Natural killer cell (primary cell): Measurements from ENCODE around the gene OR1S1. TPM values are rescaled to one million over a fixed set of nuclear protein-coding genes. Genes with fewer than 3 reads are reported as not detected.

Experiments used
- ATAC-seq, 3 donors: fragments of 150-1000 bp in 2 of 3; fragments of 200-7000 bp in 1 of 3; cut with Tn5 transposase; 1 replicate in 1 of 3; 2 replicates in 2 of 3; pipeline ENCODE4 v1.10.0; 2021; ENCODE audit warnings: mild to moderate bottlenecking in 2 of 3, moderate library complexity in 2 of 3
- DNase-seq, 2 donors: peaks; one replicate each; pipeline versions ENCODE4 v3.0.0 to v3.0.0-alpha.2; 2013 to 2021; ENCODE audit warnings: mixed read lengths in 1 of 2
- H3K27ac ChIP-seq: one replicate; pipeline ENCODE4 v1.5.1; 2013; ENCODE audit warnings: mild to moderate bottlenecking, low read length
- H3K27me3 ChIP-seq: one replicate; pipeline ENCODE4 v1.6.1; 2013; ENCODE audit warnings: low read length; ENCODE audit not compliant: control insufficient read depth, insufficient read depth
- H3K36me3 ChIP-seq: one replicate; pipeline ENCODE4 v1.6.1; 2013; ENCODE audit warnings: low read length; ENCODE audit not compliant: control insufficient read depth, insufficient read depth
- H3K4me1 ChIP-seq: one replicate; pipeline ENCODE4 v1.6.1; 2013; ENCODE audit warnings: low read length; ENCODE audit not compliant: control insufficient read depth, insufficient read depth
- H3K4me3 ChIP-seq: one replicate; pipeline ENCODE4 v1.5.1; 2013; ENCODE audit warnings: low read length
- H3K9me3 ChIP-seq: one replicate; pipeline ENCODE4 v1.6.1; 2013; ENCODE audit warnings: low read length; ENCODE audit not compliant: control insufficient read depth, insufficient read depth
- H3K27ac Mint-ChIP-seq, 2 donors: one replicate each; pipeline ENCODE4 v1.8.0; 2022; ENCODE audit warnings: mild to moderate bottlenecking in 2 of 2, mixed read lengths in 2 of 2, moderate library complexity in 1 of 2
- H3K27me3 Mint-ChIP-seq, 2 donors: one replicate each; pipeline ENCODE4 v1.8.0; 2022; ENCODE audit warnings: low read depth in 2 of 2, mixed read lengths in 2 of 2
- H3K36me3 Mint-ChIP-seq: one replicate; pipeline ENCODE4 v1.8.0; 2022; ENCODE audit warnings: mixed read lengths
- H3K4me1 Mint-ChIP-seq, 2 donors: one replicate each; pipeline ENCODE4 v1.8.0; 2022; ENCODE audit warnings: mixed read lengths in 2 of 2
- H3K4me3 Mint-ChIP-seq: one replicate; pipeline ENCODE4 v1.8.0; 2022; ENCODE audit warnings: mild to moderate bottlenecking, moderate library complexity, mixed read lengths
- H3K9me3 Mint-ChIP-seq, 2 donors: one replicate each; pipeline ENCODE4 v1.8.0; 2022; ENCODE audit warnings: mixed read lengths in 2 of 2
- CTCF ChIP-seq: fragments of 200-600 bp; IDR thresholded peaks from one replicate; pipeline ENCODE4 v1.8.0; 2022; ENCODE audit warnings: antibody characterized with exemption
- WGBS: methylation state at CpG from one replicate; pipeline ENCODE4 v1.1.7; 2013; ENCODE audit warnings: missing lambda C conversion rate; ENCODE audit not compliant: insufficient coverage; 5-methylcytosine and 5-hydroxymethylcytosine counted together
- intact Hi-C: fragments of 100-400 bp; cut with micrococcal nuclease; formaldehyde crosslinking; loops from one replicate; pipeline ENCODE4 v1.14.2; 2022
- total RNA-seq, 4 donors: library from RNA; stranded (reverse); fragments of 120-200 nt in 1 of 4; gene quantifications; one replicate each; pipeline versions ENCODE4 v1.2.3 to v1.2.4, GENCODE V29; 2013 to 2022

Gene OR1S1
- total RNA-seq, 3 donors from 2014 or later (not counting 1 experiment from before 2014, with no cell fraction given), result not detected

GRCh38 chr11:58227956-58228615 is 15.6 kb downstream of the OR1S1 start:
- Histone ChIP-seq H3K4me1 (no peaks in the 10 kb centered on the region), H3K9me3 (no peaks in the 10 kb centered on the region), H3K4me3 (no peak overlapping the region), H3K27ac (no peak overlapping the region), H3K27me3 (no peaks in the 10 kb centered on the region), H3K36me3 (no peaks in the 10 kb centered on the region)
- Mint-ChIP-seq H3K27ac (no peak overlapping the region), H3K4me3 (no peak overlapping the region), H3K4me1 (no peaks in the 10 kb centered on the region), H3K27me3 (peaks cover 0 to 3% of the 10 kb centered on the region in 2 donors), H3K36me3 (no peaks in the 10 kb centered on the region), H3K9me3 (peaks cover 0 to 5% of the 10 kb centered on the region in 2 donors)
- DNase-seq, result no peak
- WGBS, result 91% methylated on average over 32 of the region's 32 CpGs
- ATAC-seq, result no peak
- TF ChIP-seq CTCF, result no peak
- intact Hi-C loops, result no loop called here

- Mint-ChIP-seq H3K27me3 (peaks cover 0 to 2% of the 10 kb centered on the region in 2 donors), H3K36me3 (no peaks in the 10 kb centered on the region), H3K9me3 (peaks cover 6% of the 10 kb centered on the region in 2 donors), H3K4me1 (no peaks in the 10 kb centered on the region), H3K4me3 (no peak overlapping the region), H3K27ac (no peak overlapping the region)
- Histone ChIP-seq H3K4me1 (no peaks in the 10 kb centered on the region), H3K4me3 (no peak overlapping the region), H3K36me3 (no peaks in the 10 kb centered on the region), H3K27ac (no peak overlapping the region), H3K9me3 (no peaks in the 10 kb centered on the region), H3K27me3 (no peaks in the 10 kb centered on the region)
- no peak for TF ChIP-seq CTCF
- no peak for DNase-seq
- ATAC-seq, result no peak
- no CpG with 5 or more reads among the region's 2 CpGs for WGBS
- intact Hi-C loops, result no loop called here
Observed at GRCh38 chr11:58243954-58244353, 31.4 kb downstream of the OR1S1 start.

- Histone ChIP-seq H3K4me1 (no peaks in the 10 kb centered on the region), H3K4me3 (no peak overlapping the region), H3K27ac (no peak overlapping the region), H3K9me3 (peaks cover 6% of the 10 kb centered on the region), H3K36me3 (no peaks in the 10 kb centered on the region), H3K27me3 (no peaks in the 10 kb centered on the region)
- peaks cover 3 to 8% of the 10 kb centered on the region in 2 donors for H3K9me3 Mint-ChIP-seq
- H3K27me3 Mint-ChIP-seq, result no peaks in the 10 kb centered on the region
- ATAC-seq, result no peak
- WGBS, result no CpG with 5 or more reads among the region's 1 CpG
- intact Hi-C loops, result no loop called here
- H3K4me3 Mint-ChIP-seq, result no peak overlapping the region
- DNase-seq, result no peak
- no peaks in the 10 kb centered on the region for H3K36me3 Mint-ChIP-seq
- H3K4me1 Mint-ChIP-seq, result no peaks in the 10 kb centered on the region
- TF ChIP-seq CTCF, result no peak
- H3K27ac Mint-ChIP-seq, result no peak overlapping the region
Observed at GRCh38 chr11:58254936-58255335, 42.4 kb downstream of the OR1S1 start.

GRCh38 chr11:58259983-58260382 is 47.5 kb downstream of the OR1S1 start:
- no peak for ATAC-seq
- no peak overlapping the region for H3K27ac Mint-ChIP-seq
- whole genome bisulfite sequencing, result 80% methylated on average over 1 of the region's 2 CpGs

More at GRCh38 chr11:58259983-58260382, 47.5 kb downstream of the OR1S1 start:
- Histone ChIP-seq H3K27ac (no peak overlapping the region), H3K36me3 (no peaks in the 10 kb centered on the region), H3K9me3 (peaks cover 6% of the 10 kb centered on the region), H3K4me3 (no peak overlapping the region), H3K27me3 (no peaks in the 10 kb centered on the region), H3K4me1 (no peaks in the 10 kb centered on the region)
- no peak for DNase-seq
- H3K4me1 Mint-ChIP-seq, result no peaks in the 10 kb centered on the region
- H3K36me3 Mint-ChIP-seq, result no peaks in the 10 kb centered on the region
- H3K4me3 Mint-ChIP-seq, result no peak overlapping the region
- intact Hi-C loops, result no loop called here
- no peak for TF ChIP-seq CTCF
- H3K27me3 Mint-ChIP-seq, result no peaks in the 10 kb centered on the region
- peaks cover 0 to 4% of the 10 kb centered on the region in 2 donors for H3K9me3 Mint-ChIP-seq
